Measurements from ENCODE around the gene ARHGAP9. TPM values are rescaled to one million over a fixed set of nuclear protein-coding genes. Genes with fewer than 3 reads are reported as not detected.

The ARHGAP9 gene
- total RNA-seq, 1 donor from 2014 or later = 54.2 TPM

DNA sequence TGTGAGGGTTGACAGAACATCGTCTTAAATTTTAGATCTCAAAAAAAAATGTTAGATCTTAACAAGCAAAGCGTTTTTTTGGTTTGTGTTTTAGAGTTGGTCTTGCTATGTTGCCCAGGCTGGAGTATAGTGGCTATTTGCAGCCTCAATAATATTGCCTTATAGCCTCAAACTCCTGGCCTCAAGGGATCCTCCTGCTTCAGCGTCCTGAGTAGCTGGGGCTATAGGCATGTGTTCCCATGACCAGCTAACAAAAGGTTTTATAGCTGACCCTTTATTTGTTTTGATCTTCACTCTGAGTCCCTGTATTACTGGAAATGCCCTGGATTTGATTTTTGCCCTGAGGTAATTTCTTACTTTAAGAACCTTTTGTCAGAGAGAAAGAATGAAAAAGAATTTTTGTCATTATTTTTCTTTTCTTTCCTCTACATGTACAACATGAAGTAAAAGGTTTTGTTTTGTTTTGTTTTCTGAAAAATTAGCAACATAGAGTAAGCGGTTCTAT lies 39.9 kb downstream of the ARHGAP9 start:
- Histone ChIP-seq H3K9me3 (no peaks in the 10 kb centered on the region), H3K4me3 (no peak overlapping the region), H3K4me1 (no peaks in the 10 kb centered on the region), H3K27ac (no peak overlapping the region), H3K27me3 (ENCODE audit: low read depth) (no peaks in the 10 kb centered on the region), H3K36me3 (no peaks in the 10 kb centered on the region)
- no peak for ATAC-seq
- no peak for DNase-seq
- intact Hi-C loops (cut with DNase I) = no loop called here
- TF ChIP-seq, protein P1, sequence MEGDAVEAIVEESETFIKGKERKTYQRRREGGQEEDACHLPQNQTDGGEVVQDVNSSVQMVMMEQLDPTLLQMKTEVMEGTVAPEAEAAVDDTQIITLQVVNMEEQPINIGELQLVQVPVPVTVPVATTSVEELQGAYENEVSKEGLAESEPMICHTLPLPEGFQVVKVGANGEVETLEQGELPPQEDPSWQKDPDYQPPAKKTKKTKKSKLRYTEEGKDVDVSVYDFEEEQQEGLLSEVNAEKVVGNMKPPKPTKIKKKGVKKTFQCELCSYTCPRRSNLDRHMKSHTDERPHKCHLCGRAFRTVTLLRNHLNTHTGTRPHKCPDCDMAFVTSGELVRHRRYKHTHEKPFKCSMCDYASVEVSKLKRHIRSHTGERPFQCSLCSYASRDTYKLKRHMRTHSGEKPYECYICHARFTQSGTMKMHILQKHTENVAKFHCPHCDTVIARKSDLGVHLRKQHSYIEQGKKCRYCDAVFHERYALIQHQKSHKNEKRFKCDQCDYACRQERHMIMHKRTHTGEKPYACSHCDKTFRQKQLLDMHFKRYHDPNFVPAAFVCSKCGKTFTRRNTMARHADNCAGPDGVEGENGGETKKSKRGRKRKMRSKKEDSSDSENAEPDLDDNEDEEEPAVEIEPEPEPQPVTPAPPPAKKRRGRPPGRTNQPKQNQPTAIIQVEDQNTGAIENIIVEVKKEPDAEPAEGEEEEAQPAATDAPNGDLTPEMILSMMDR (IDR thresholded peaks at IDR 0.05) = no peak

DNA sequence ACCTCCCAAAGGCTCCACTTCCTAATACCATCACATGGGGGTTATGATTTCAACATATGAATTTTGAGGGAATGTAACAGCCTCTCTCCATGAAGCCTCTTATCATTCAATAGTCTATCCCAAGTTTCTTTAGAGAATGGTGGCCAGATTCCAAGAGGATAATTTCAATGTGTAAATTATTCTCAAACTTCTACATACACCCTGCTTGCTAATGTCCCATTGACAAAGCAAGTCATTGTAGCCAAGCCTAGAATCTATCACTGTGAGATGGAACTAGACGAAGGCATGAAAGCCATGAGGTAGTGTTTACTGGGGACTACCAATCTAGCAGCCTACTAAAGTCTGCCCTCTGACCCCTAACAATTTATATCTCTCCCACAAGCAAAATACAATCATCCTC lies 41.3 kb downstream of the ARHGAP9 start:
- Histone ChIP-seq H3K4me3 (no peak overlapping the region), H3K36me3 (no peaks in the 10 kb centered on the region), H3K9me3 (no peaks in the 10 kb centered on the region), H3K27me3 (ENCODE audit: low read depth) (no peaks in the 10 kb centered on the region), H3K27ac (no peak overlapping the region), H3K4me1 (no peaks in the 10 kb centered on the region)
- TF ChIP-seq, protein P1 (IDR thresholded peaks at IDR 0.05) = no peak
- ATAC-seq (no peak), DNase-seq (no peak)
- intact Hi-C loops (cut with DNase I) = no loop called here

DNA sequence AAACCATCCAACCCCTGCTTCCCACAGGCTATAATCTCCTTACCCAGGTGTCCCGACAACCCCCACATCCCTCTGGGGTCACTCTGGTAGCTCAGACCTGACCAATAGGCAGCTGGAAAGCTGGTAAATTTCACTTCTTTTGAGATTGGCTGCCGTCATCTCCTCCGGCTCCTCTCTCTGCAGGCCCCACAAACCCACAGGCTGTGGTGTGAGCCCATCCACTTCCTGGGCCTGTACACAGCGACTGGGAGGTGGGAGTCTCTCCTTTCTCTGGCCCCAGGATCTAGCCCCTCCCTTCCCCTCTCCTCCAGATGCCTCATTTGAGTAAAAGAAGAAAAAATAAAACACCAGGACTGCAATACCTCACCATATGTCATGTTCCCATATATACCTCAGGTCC lies 44.4 kb downstream of the ARHGAP9 start:
- Histone ChIP-seq H3K4me3 (no peak overlapping the region), H3K9me3 (no peaks in the 10 kb centered on the region), H3K4me1 (peaks cover 6% of the 10 kb centered on the region), H3K36me3 (no peaks in the 10 kb centered on the region), H3K27me3 (ENCODE audit: low read depth) (no peaks in the 10 kb centered on the region), H3K27ac (no peak overlapping the region)
- intact Hi-C loops (cut with DNase I) = no loop called here
- ATAC-seq = no peak
- TF ChIP-seq, protein P1 (IDR thresholded peaks at IDR 0.05) = no peak
- DNase-seq = no peak

DNA sequence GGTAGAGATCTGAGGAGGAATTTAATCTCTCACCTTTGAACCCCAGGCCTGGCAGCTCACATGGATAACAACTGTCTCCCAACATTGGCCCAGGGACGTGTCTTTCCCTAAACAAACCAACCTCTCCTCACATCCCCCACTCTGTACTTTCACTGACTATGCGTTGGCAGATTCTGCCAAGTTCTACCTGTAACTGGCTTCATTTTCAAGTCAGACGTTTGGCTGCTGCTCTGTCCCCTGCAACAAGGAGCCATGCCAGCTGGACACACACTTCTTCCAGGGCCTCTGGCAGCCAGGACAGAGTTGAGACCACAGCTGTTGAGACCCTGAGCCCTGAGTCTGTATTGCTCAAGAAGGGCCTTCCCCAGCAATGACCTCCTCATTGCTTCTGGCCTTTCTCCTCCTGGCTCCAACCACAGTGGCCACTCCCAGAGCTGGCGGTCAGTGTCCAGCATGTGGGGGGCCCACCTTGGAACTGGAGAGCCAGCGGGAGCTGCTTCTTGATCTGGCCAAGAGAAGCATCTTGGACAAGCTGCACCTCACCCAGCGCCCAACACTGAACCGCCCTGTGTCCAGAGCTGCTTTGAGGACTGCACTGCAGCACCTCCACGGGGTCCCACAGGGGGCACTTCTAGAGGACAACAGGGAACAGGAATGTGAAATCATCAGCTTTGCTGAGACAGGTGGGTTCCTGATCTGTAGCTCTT lies 45.0 kb downstream of the ARHGAP9 start, which contains the start of gene INHBC:
Gene INHBC, plus strand, starts transcription at position 268 of the 707 bp plus-strand sequence. Its CDS starts 103 bp downstream, at position 371.
- peaks cover 8% of the 10 kb centered on the region for H3K4me1 ChIP-seq
- TF ChIP-seq, protein P1 (IDR thresholded peaks at IDR 0.05) = no peak
- no peak within 1 kb of the TSS for H3K4me3 ChIP-seq
- no peak for DNase-seq
- H3K36me3 ChIP-seq = no peaks in the 10 kb centered on the region
- no peak for ATAC-seq
- intact Hi-C loops (cut with DNase I) = no loop called here
- no peak within 1 kb of the TSS for H3K27ac ChIP-seq
- no peaks in the 10 kb centered on the region for H3K27me3 ChIP-seq (ENCODE audit: low read depth)
- no peaks in the 10 kb centered on the region for H3K9me3 ChIP-seq

DNA sequence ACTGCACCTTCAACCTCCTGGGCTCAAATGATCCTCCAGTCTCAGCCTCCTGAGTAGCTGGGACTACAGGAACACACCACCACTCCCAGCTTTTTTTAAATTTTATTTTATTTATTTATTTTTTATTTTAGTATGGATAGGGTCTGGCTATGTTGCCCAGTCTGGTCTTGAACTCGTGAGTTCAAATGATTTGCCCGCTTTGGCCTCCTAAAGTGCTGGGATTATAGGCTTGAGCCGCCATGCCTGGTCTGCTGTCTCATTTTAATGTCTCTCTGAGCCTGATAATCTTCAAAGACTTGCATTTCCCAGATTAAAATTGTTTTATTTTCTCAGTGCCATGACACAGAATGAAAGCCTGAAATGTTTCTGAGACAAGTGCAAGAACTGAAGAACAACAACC lies 46.3 kb downstream of the ARHGAP9 start:
- Histone ChIP-seq H3K4me3 (no peak overlapping the region), H3K27ac (no peak overlapping the region), H3K4me1 (peaks cover 14% of the 10 kb centered on the region), H3K27me3 (ENCODE audit: low read depth) (no peaks in the 10 kb centered on the region), H3K9me3 (no peaks in the 10 kb centered on the region), H3K36me3 (no peaks in the 10 kb centered on the region)
- intact Hi-C loops (cut with DNase I) = no loop called here
- TF ChIP-seq, protein P1 (IDR thresholded peaks at IDR 0.05) = no peak
- DNase-seq (no peak), ATAC-seq (no peak)

All from lower lobe of right lung (tissue), 2 donors.